Measurements from ENCODE around the gene UBASH3A.

Gene UBASH3A

DNA sequence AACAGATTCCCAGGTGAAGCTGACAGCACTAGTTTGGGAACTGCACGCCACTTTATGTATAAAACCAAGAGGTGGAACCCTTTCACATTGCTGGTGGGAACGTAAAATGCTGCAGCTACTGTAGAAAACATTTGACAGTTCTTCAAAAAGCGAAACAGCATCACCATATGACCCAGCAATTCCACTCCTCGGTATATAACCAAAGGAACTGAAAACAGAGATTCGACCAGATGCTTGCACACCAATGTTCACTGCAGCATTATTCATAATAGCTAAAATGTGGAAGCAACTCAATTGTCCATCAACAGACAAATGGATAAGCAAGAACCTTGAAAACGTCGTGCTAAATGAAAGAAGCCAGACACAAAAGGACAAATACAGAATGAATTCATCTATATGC, 74.8 kb downstream of the UBASH3A start:
- TF ChIP-seq, protein P1, sequence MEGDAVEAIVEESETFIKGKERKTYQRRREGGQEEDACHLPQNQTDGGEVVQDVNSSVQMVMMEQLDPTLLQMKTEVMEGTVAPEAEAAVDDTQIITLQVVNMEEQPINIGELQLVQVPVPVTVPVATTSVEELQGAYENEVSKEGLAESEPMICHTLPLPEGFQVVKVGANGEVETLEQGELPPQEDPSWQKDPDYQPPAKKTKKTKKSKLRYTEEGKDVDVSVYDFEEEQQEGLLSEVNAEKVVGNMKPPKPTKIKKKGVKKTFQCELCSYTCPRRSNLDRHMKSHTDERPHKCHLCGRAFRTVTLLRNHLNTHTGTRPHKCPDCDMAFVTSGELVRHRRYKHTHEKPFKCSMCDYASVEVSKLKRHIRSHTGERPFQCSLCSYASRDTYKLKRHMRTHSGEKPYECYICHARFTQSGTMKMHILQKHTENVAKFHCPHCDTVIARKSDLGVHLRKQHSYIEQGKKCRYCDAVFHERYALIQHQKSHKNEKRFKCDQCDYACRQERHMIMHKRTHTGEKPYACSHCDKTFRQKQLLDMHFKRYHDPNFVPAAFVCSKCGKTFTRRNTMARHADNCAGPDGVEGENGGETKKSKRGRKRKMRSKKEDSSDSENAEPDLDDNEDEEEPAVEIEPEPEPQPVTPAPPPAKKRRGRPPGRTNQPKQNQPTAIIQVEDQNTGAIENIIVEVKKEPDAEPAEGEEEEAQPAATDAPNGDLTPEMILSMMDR (IDR thresholded peaks at IDR 0.05; ENCODE audit: low read depth, low read length) = no peak
- DNase-seq (ENCODE audit: low read depth, low spot score) = no peak
- no peak overlapping the region for H3K4me3 ChIP-seq (ENCODE audit: low read depth, low read length)
- in situ Hi-C loops (cut with HindIII; ENCODE audit: low sequenced_read_pairs) = no loop called here

DNA sequence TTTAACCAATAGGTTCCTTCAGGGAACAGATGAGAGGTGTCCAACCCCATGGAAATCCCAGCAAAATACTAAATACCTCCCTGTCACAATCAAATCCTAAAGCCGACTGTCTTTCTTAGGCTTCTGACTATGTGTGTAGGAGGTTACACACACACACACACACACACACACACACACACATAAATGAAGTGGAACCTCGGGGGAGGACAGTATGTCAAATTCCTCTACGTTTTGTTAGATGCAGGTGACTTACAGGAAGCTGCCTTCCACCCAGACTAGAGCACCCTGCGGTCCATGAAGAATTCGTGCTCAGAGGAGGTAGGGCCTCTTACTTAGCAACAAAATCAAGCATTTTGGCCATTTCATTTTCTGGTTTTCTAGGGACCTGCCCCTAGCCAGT, 75.9 kb downstream of the UBASH3A start:
- TF ChIP-seq, protein P1 (IDR thresholded peaks at IDR 0.05; ENCODE audit: low read depth, low read length) = no peak
- in situ Hi-C loops (cut with HindIII; ENCODE audit: low sequenced_read_pairs) = no loop called here

DNA sequence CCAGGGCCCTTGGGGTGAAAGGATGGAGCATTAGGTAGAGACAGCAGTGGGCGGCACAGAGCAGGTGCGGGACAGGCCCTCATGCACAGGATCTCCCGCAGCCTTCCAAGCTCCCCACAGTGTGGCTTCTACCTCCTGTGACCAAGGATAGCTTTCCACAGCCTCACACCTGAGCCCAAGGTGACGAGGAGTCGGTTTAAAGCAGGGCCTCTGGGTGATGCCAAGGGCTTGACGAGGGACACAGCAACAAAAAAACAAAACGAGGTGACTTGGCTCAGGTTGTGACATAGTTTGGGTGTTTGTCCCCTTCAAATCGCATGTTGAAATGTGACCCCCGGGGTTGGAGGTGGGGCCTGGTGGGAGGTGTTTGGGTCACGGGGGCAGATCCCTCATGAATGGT, 77.0 kb downstream of the UBASH3A start:
- TF ChIP-seq, protein P1 (IDR thresholded peaks at IDR 0.05; ENCODE audit: low read depth, low read length) = no peak
- DNase-seq (ENCODE audit: low read depth, low spot score) = no peak
- in situ Hi-C loops (cut with HindIII; ENCODE audit: low sequenced_read_pairs) = no loop called here
- H3K4me3 ChIP-seq (ENCODE audit: low read depth, low read length) = no peak overlapping the region

More for the DNA sequence above, 75.9 kb downstream of the UBASH3A start:
- H3K4me3 ChIP-seq (ENCODE audit: low read depth, low read length) = no peak overlapping the region
- no peak for DNase-seq (ENCODE audit: low read depth, low spot score)

DNA sequence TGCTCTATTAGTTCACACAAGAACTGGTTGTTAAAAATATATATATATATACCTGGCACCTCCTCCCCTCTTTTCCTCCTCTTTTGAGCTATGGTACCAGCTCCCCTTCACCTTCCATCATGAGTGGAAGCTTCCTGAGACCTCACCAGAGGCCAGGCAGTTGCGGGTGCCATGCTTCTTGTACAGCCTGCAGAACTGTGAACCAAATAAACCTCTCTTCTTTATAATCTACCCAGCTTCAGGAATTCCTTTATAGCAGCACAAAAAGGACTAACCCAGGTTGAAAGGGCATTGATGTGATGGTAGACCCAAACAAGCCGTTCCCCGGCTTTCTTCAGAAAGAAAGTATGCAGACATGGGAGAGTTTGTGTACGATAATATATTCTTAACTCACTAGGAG, 77.5 kb downstream of the UBASH3A start:
- no peak overlapping the region for H3K4me3 ChIP-seq (ENCODE audit: low read depth, low read length)
- no peak for DNase-seq (ENCODE audit: low read depth, low spot score)
- TF ChIP-seq, protein P1 (IDR thresholded peaks at IDR 0.05; ENCODE audit: low read depth, low read length) = no peak
- in situ Hi-C loops (cut with HindIII; ENCODE audit: low sequenced_read_pairs) = no loop called here

DNA sequence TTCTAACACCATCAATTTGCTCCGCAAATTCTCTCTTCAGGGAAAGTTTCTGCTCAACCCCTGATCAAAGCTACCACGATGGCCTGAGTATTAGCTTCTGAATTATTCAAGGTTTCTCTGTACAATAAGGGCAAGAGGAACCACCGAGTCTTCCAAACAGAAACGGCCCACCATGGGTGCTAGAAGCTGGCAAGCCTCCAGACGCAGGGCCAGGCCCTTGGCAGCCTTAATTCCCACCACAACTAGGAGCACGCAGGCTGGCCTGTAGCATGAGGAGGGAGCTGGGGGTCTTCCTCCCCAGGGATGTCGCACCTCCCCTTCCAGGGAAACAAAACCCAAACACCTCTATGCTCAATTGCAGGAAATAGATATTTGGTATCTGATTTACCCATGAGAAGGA, 81.3 kb downstream of the UBASH3A start:
- H3K4me3 ChIP-seq (ENCODE audit: low read depth, low read length) = no peak overlapping the region
- in situ Hi-C loops (cut with HindIII; ENCODE audit: low sequenced_read_pairs) = no loop called here
- DNase-seq (ENCODE audit: low read depth, low spot score) = no peak
- TF ChIP-seq, protein P1 (IDR thresholded peaks at IDR 0.05; ENCODE audit: low read depth, low read length) = no peak

DNA sequence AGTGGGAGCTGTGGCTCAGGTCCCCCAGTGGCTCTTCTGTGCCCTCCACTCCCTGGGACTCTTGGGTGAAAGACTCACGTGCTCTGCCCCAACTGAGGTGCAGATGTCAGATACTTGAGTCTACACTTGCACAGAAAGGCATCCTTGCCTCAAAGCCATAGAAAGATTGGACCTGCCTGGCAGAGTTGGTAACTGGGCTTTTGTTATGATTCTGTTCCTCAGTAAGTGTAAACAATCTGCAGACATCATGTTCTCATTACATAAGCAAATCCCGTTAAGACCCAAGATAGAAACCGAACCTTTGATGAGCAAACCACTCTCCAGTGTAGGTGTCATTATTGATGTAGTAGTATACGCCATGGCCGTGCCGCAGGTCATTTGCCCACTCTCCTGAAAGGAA, 82.4 kb downstream of the UBASH3A start:
- no peak for DNase-seq (ENCODE audit: low read depth, low spot score)
- TF ChIP-seq, protein P1 (IDR thresholded peaks at IDR 0.05; ENCODE audit: low read depth, low read length) = no peak
- H3K4me3 ChIP-seq (ENCODE audit: low read depth, low read length) = no peak overlapping the region
- in situ Hi-C loops (cut with HindIII; ENCODE audit: low sequenced_read_pairs) = no loop called here

DNA sequence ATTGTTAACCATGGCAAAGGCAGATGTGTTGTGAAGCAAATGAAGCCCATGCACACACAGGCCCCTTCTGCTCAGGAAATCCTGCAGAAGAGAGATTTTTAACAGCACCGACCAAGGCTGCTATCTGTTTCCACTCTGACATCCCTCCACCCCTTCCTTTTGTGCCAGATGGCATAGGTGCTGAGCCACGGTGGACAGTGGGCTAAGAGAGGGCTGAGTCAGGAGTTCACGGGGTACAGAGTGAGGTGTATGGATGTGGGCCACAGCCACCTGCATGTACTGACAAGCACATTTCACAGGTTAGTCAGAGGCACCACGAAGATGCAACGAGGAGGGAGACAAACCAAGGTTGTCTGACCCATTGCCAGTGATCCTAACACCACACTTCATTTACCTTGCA, 82.8 kb downstream of the UBASH3A start:
- TF ChIP-seq, protein P1 (IDR thresholded peaks at IDR 0.05; ENCODE audit: low read depth, low read length) = no peak
- in situ Hi-C loops (cut with HindIII; ENCODE audit: low sequenced_read_pairs) = no loop called here

More for the DNA sequence above, 82.8 kb downstream of the UBASH3A start:
- H3K4me3 ChIP-seq (ENCODE audit: low read depth, low read length) = no peak overlapping the region
- DNase-seq (ENCODE audit: low read depth, low spot score) = no peak

Data from astrocyte of the spinal cord (primary cell).